Measurements from ENCODE around the gene ACAN. TPM values are rescaled to one million over a fixed set of nuclear protein-coding genes. Genes with fewer than 3 reads are reported as not detected.

The ACAN gene
- total and polyA plus RNA-seq, 2 of the 8 experiments (the other 6 are each of a cell fraction or from before 2014, with no cell fraction given) = 0.71 to 0.73 TPM

DNA sequence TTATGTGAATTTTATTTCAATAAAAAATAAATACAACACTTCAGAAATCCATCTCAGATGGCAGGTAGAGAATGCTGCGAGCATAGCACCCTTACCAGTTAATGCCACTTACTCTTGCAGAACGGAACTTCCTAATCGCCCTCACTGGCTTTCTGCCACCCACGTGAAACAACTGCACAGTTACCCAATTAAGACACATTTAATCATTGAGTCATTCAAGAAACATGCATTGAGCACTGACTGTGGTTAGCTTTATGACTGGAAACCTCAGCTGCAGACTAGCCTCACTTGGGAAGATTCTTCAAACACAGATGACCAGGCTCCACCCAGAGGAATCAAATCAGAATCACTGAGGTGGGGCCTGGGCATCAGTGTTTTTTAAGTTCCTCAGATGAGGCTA, 115.5 kb downstream of the ACAN start:
- Histone ChIP-seq H3K4me3 (ENCODE audit: extremely low read depth in 1 of 4, insufficient read depth in 2 of 4, low read depth in 3 of 4, low read length in 4 of 4) (no peak overlapping the region), H3K36me3 (ENCODE audit: control insufficient read depth in 2 of 4, insufficient read depth in 4 of 4, low read length in 3 of 4) (no peaks in the 10 kb centered on the region), H4K5ac (ENCODE audit: insufficient read length, low read depth, low read length) (no peak overlapping the region), H3K4me2 (ENCODE audit: insufficient read depth in 1 of 2, low read depth in 2 of 2, low read length in 2 of 2) (no peak overlapping the region), H2AK5ac (ENCODE audit: low read depth, low read length) (no peak overlapping the region), H2AFZ (ENCODE audit: low read length) (no peak overlapping the region), H3K27ac (ENCODE audit: low read depth, low read length) (no peak overlapping the region), H3K23ac (ENCODE audit: insufficient read length) (no peak overlapping the region), H3K79me2 (ENCODE audit: control insufficient read depth in 1 of 2, insufficient read depth in 2 of 2, low read length in 2 of 2) (no peaks in the 10 kb centered on the region), H3K56ac (replicated peaks; ENCODE audit: insufficient read length, low read depth, low read length) (no peak overlapping the region), H2BK20ac (ENCODE audit: low read length) (no peak overlapping the region), H4K8ac (ENCODE audit: extremely low read depth, insufficient read depth, low read length) (no peak overlapping the region), H2BK120ac (replicated peaks; ENCODE audit: low read depth, low read length) (no peak overlapping the region), H2BK15ac (ENCODE audit: low read length) (no peak overlapping the region), H3K27me3 (replicated peaks in 1 of 4; ENCODE audit: control insufficient read depth in 3 of 4, extremely low read depth in 1 of 4, insufficient read depth in 3 of 4, low read length in 3 of 4) (no peaks in the 10 kb centered on the region; a peak in 1 of 7 replicates), H3K14ac (ENCODE audit: insufficient read length) (no peak overlapping the region), H2BK12ac (ENCODE audit: low read depth, low read length) (no peak overlapping the region), H3K23me2 (ENCODE audit: low read depth, low read length) (no peaks in the 10 kb centered on the region), H3K9me3 (ENCODE audit: insufficient read depth in 2 of 2, low read depth in 1 of 2, low read length in 1 of 2) (no peaks in the 10 kb centered on the region), H3K9ac (replicated peaks in 1 of 4; ENCODE audit: extremely low read depth in 1 of 4, low read depth in 3 of 4, low read length in 3 of 4) (no peak overlapping the region), H3K79me1 (ENCODE audit: low read depth, low read length) (no peaks in the 10 kb centered on the region), H4K91ac (replicated peaks; ENCODE audit: insufficient read length, low read length) (no peak overlapping the region), H3K4me1 (replicated peaks in 1 of 4; ENCODE audit: control insufficient read depth in 3 of 4, insufficient read depth in 4 of 4, low read length in 3 of 4) (peaks cover 0 to 3% (median 0%) of the 10 kb centered on the region in 4 experiments; a peak in 1 of 7 replicates), H4K20me1 (replicated peaks in 1 of 2; ENCODE audit: control insufficient read depth in 1 of 2, insufficient read depth in 2 of 2, low read length in 2 of 2) (no peaks in the 10 kb centered on the region), H3K4ac (replicated peaks; ENCODE audit: insufficient read length, low read depth, low read length) (no peak overlapping the region), H3K18ac (ENCODE audit: extremely low read depth, low read length) (no peak overlapping the region), H2BK5ac (ENCODE audit: low read depth, low read length) (no peak overlapping the region)
- no peak for FAIRE-seq
- POLR2A ChIA-PET (ENCODE audit: partially characterized antibody) = interaction anchor here (1.1 kb wide), 1 partner anchor 22 kb away, joined by 3 read pairs; no protein-coding TSS in a partner anchor
- CTCF ChIA-PET (ENCODE audit: partially characterized antibody) = interaction anchor here (2.0 kb wide), 1 partner anchor 20 kb away, joined by 5 read pairs; no protein-coding TSS in a partner anchor
- DNase-seq (ENCODE audit: low read depth in 1 of 2, low spot score in 2 of 2) = peak in 1 of 2 experiments; percentile 31
- WGBS, 2 experiments (ENCODE audit: extremely low coverage in 1 of 2, insufficient coverage in 1 of 2, insufficient read length in 1 of 2, insufficient replicate concordance in 2 of 2, low coverage in 1 of 2, low lambda C conversion rate in 2 of 2, missing lambda C conversion rate in 1 of 2) = 87% methylated on average over 4 of the region's 4 CpGs; no CpG with 5 or more reads in 1 of the 2 experiments
- no peak for TF ChIP-seq POU5F1 (IDR thresholded peaks at IDR 0.05; ENCODE audit: low read depth, low read length)
- no peak for TF ChIP-seq NRF1 (IDR thresholded peaks at IDR 0.05; ENCODE audit: low read depth, low read length)
- TF ChIP-seq CBX8 (IDR thresholded peaks at IDR 0.05; ENCODE audit: borderline replicate concordance, low read depth, low read length) = no peak
- no peak for TF ChIP-seq JUND (IDR thresholded peaks at IDR 0.05; ENCODE audit: low read length)
- TF ChIP-seq FOSL1 (IDR thresholded peaks at IDR 0.05; ENCODE audit: insufficient read depth, low read depth, low read length) = no peak
- no peak for TF ChIP-seq RAD21 (IDR thresholded peaks at IDR 0.05 in 1 of 2, conservative IDR thresholded peaks at IDR 0.05 in 1 of 2; ENCODE audit: low read depth in 2 of 2, low read length in 2 of 2)
- TF ChIP-seq RNF2 (IDR thresholded peaks at IDR 0.05; ENCODE audit: borderline replicate concordance, low read depth, low read length, missing control alignments, poor library complexity, severe bottlenecking) = no peak
- TF ChIP-seq SRF (IDR thresholded peaks at IDR 0.05; ENCODE audit: low read depth, low read length) = no peak
- TF ChIP-seq, protein P1, sequence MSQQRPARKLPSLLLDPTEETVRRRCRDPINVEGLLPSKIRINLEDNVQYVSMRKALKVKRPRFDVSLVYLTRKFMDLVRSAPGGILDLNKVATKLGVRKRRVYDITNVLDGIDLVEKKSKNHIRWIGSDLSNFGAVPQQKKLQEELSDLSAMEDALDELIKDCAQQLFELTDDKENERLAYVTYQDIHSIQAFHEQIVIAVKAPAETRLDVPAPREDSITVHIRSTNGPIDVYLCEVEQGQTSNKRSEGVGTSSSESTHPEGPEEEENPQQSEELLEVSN (IDR thresholded peaks at IDR 0.05) = no peak
